Measurements from ENCODE around the gene PDE6G.

Gene PDE6G

DNA sequence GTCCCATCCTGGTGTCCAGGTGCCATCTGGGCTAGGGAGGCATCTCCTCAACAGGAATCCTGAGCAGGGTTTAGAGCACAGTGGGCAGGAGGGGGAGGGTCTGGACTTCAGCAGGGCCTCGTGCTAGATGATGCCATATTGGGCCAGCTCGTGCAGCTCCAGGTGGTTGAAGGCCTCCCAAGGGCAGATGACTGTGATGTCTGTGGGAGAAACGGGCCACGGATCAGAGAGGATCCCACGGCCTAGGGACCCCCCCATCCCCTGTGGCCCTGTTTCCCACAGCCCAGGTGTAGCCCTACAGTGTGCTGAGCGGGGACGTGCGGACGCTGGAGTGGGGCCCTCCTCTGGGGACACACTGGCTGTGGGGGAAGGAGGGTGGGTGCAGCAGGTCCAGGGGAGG is 5.4 kb downstream of the PDE6G start:
- no peak overlapping the region for H3K4me3 ChIP-seq (ENCODE audit: control insufficient read depth in 1 of 7, extremely low read depth in 1 of 7, insufficient read depth in 4 of 7, low read depth in 2 of 7, low read length in 6 of 7)
- H3K27ac ChIP-seq (ENCODE audit: insufficient read depth in 1 of 2, low read depth in 1 of 2, low read length in 2 of 2, poor library complexity in 1 of 2, severe bottlenecking in 2 of 2) = no peak overlapping the region
- DNase-seq = no peak
- peaks cover 0 to 6% (median 0%) of the 10 kb centered on the region in 4 experiments for H3K36me3 ChIP-seq (ENCODE audit: control insufficient read depth in 4 of 4, insufficient read depth in 4 of 4, low read length in 3 of 4)
- WGBS (ENCODE audit: insufficient coverage) = 80% methylated on average over 4 of the region's 9 CpGs
- H3K27me3 ChIP-seq (replicated peaks in 2 of 5; ENCODE audit: control insufficient read depth in 4 of 5, insufficient read depth in 5 of 5, low read length in 4 of 5) = peaks cover 0 to 35% (median 14%) of the 10 kb centered on the region in 5 experiments
- peaks cover 0 to 13% (median 8%) of the 10 kb centered on the region in 5 experiments for H3K9me3 ChIP-seq (ENCODE audit: control extremely low read depth in 1 of 5, control insufficient read depth in 4 of 5, insufficient read depth in 2 of 5, low read depth in 1 of 5, low read length in 4 of 5)
- ChIA-PET CTCF (no interaction called here), POLR2A (no interaction called here)
- H3K4me1 ChIP-seq (ENCODE audit: control extremely low read depth in 1 of 4, control insufficient read depth in 4 of 4, insufficient read depth in 4 of 4, low read length in 3 of 4) = peaks cover 0 to 20% (median 16%) of the 10 kb centered on the region in 4 experiments

DNA sequence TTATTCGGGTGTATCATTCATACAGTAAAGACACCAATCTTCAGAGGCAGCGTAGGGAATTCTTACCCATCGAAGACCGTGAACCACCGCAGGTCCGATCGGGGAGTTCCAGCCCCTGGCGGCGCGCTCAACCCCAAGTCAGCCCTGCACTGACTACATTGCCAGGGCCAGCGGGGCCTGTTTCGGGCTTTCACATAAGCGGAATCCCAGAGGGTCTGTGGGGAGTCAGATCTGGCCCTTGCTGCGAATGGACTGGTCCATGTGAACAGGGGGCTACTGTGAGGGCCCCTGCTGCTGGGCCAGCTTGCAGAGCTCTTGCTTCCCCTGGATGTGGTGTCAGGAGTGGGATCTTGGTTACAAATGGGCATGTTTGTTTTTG is 7.6 kb downstream of the PDE6G start:
- WGBS (ENCODE audit: insufficient coverage) = 86% methylated on average over 13 of the region's 14 CpGs
- DNase-seq = no peak
- Histone ChIP-seq H3K27ac (ENCODE audit: insufficient read depth in 1 of 2, low read depth in 1 of 2, low read length in 2 of 2, poor library complexity in 1 of 2, severe bottlenecking in 2 of 2) (no peak overlapping the region), H3K27me3 (replicated peaks in 2 of 5; ENCODE audit: control insufficient read depth in 4 of 5, insufficient read depth in 5 of 5, low read length in 4 of 5) (peaks cover 0 to 35% (median 14%) of the 10 kb centered on the region in 5 experiments), H3K4me3 (ENCODE audit: control insufficient read depth in 1 of 7, extremely low read depth in 1 of 7, insufficient read depth in 4 of 7, low read depth in 2 of 7, low read length in 6 of 7) (no peak overlapping the region), H3K4me1 (ENCODE audit: control extremely low read depth in 1 of 4, control insufficient read depth in 4 of 4, insufficient read depth in 4 of 4, low read length in 3 of 4) (peaks cover 0 to 12% (median 11%) of the 10 kb centered on the region in 4 experiments), H3K36me3 (ENCODE audit: control insufficient read depth in 4 of 4, insufficient read depth in 4 of 4, low read length in 3 of 4) (peaks cover 0 to 6% (median 0%) of the 10 kb centered on the region in 4 experiments), H3K9me3 (ENCODE audit: control extremely low read depth in 1 of 5, control insufficient read depth in 4 of 5, insufficient read depth in 2 of 5, low read depth in 1 of 5, low read length in 4 of 5) (peaks cover 0 to 13% (median 8%) of the 10 kb centered on the region in 5 experiments)
- CTCF ChIA-PET = no interaction called here
- POLR2A ChIA-PET = interaction anchor here (0.7 kb wide), 1 partner anchor 22 kb away, joined by 4 read pairs; no protein-coding TSS in a partner anchor

DNA sequence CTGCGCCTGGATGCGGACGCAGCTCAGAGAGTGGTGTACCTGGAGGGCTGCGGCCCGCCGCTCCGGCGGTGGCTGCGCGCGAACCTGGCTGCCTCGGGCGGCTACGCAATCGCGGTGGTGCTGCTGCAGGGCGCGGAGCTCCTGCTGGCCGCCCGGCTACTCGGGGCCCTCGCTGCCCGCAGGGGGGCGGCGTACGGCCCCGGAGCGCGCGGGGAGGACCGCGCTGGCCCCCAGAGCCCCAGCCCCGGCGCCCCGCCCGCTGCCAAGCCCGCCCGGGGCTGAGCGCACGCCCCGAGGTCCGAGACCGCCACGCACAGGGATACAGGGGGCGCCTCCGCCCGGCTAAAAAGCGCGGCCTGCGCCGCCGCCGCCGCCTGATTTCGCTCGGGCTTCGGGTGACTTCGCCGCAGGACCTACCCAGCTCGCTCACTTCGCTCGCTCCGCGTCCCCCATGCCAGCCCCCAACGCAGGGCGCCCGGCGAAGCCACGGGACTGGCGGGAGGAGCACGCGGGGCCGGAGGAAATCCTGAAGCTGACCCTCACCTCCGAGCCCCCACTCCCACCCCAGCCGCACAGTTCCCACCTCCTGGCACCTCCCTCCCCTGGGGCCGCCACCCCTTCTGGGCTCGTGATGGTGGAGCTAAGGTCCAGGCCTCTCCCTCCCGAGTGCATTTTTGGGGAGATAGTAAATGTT is 8.2 kb downstream of the PDE6G start:
- peaks cover 0 to 7% (median 6%) of the 10 kb centered on the region in 4 experiments for H3K4me1 ChIP-seq (ENCODE audit: control extremely low read depth in 1 of 4, control insufficient read depth in 4 of 4, insufficient read depth in 4 of 4, low read length in 3 of 4)
- no peak for DNase-seq
- peaks cover 0 to 13% (median 8%) of the 10 kb centered on the region in 5 experiments for H3K9me3 ChIP-seq (ENCODE audit: control extremely low read depth in 1 of 5, control insufficient read depth in 4 of 5, insufficient read depth in 2 of 5, low read depth in 1 of 5, low read length in 4 of 5)
- no peak overlapping the region for H3K4me3 ChIP-seq (ENCODE audit: control insufficient read depth in 1 of 7, extremely low read depth in 1 of 7, insufficient read depth in 4 of 7, low read depth in 2 of 7, low read length in 6 of 7)
- 10% methylated on average over 53 of the region's 78 CpGs for WGBS (ENCODE audit: insufficient coverage)
- POLR2A ChIA-PET = no interaction called here
- H3K27ac ChIP-seq (ENCODE audit: insufficient read depth in 1 of 2, low read depth in 1 of 2, low read length in 2 of 2, poor library complexity in 1 of 2, severe bottlenecking in 2 of 2) = no peak overlapping the region
- H3K27me3 ChIP-seq (replicated peaks in 2 of 5; ENCODE audit: control insufficient read depth in 4 of 5, insufficient read depth in 5 of 5, low read length in 4 of 5) = peaks cover 0 to 35% (median 14%) of the 10 kb centered on the region in 5 experiments
- peaks cover 0 to 6% (median 0%) of the 10 kb centered on the region in 4 experiments for H3K36me3 ChIP-seq (ENCODE audit: control insufficient read depth in 4 of 4, insufficient read depth in 4 of 4, low read length in 3 of 4)
- CTCF ChIA-PET = no interaction called here

DNA sequence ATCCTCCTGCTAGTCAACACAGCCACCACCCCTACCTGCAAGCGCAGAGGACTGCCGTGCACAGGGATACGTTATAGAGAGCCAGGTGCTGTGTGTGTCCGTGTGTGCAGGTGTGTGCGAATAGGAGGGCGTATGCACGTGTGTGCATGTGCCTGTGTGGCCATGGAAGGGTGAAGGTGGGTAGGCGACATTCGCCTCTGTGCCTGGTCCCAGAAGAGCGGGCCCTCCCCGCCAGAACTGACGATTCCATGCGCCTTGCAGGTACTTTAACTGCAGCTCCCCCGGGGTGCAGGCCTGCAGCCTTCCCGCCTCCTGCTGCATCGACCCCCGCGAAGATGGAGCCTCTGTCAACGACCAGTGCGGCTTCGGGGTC is 8.7 kb downstream of the PDE6G start:
- Histone ChIP-seq H3K4me3 (ENCODE audit: control insufficient read depth in 1 of 7, extremely low read depth in 1 of 7, insufficient read depth in 4 of 7, low read depth in 2 of 7, low read length in 6 of 7) (no peak overlapping the region), H3K27me3 (replicated peaks in 2 of 5; ENCODE audit: control insufficient read depth in 4 of 5, insufficient read depth in 5 of 5, low read length in 4 of 5) (peaks cover 0 to 35% (median 14%) of the 10 kb centered on the region in 5 experiments), H3K9me3 (ENCODE audit: control extremely low read depth in 1 of 5, control insufficient read depth in 4 of 5, insufficient read depth in 2 of 5, low read depth in 1 of 5, low read length in 4 of 5) (peaks cover 0 to 13% (median 8%) of the 10 kb centered on the region in 5 experiments), H3K4me1 (ENCODE audit: control extremely low read depth in 1 of 4, control insufficient read depth in 4 of 4, insufficient read depth in 4 of 4, low read length in 3 of 4) (peaks cover 0 to 2% (median under 1%) of the 10 kb centered on the region in 4 experiments), H3K36me3 (ENCODE audit: control insufficient read depth in 4 of 4, insufficient read depth in 4 of 4, low read length in 3 of 4) (peaks cover 0 to 6% (median 0%) of the 10 kb centered on the region in 4 experiments), H3K27ac (ENCODE audit: insufficient read depth in 1 of 2, low read depth in 1 of 2, low read length in 2 of 2, poor library complexity in 1 of 2, severe bottlenecking in 2 of 2) (no peak overlapping the region)
- ChIA-PET POLR2A (no interaction called here), CTCF (no interaction called here)
- 81% methylated on average over 6 of the region's 21 CpGs for WGBS (ENCODE audit: insufficient coverage)
- DNase-seq = no peak

DNA sequence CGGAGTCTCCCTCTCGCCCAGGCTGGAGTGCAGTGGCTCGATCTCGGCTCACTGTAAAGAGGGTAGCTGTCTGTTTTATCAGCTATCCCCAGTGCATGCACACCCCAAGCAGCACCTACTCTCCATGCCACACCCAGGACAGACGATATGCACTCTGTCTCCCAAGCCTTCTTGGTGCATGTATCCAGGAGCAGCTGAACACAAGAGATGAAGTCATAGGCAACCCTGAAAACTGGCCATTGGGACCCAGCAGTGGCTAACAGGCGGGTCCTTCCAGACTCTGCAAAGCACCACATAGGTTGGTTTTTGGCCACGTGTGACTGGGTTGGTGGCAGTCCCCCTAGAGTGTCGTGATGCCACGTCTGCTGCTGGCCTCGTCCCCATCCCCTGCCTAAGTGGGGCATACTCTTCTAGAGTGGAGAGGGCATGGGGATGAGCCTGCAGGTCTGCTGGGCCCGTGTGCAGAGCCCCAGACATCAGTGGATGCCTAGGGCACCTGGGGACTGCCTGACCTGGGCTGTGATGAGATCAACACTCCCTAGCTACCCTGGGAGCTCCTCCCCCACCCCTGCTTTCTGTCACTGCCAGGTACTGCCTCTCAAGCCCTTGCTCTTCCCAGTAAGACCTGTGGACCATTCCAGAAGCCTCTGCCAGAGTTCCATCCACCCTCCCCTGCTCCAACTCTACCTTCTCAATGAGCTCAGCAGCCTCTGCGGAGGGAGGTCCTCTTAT is 9.3 kb downstream of the PDE6G start:
- POLR2A ChIA-PET = no interaction called here
- no peak overlapping the region for H3K27ac ChIP-seq (ENCODE audit: insufficient read depth in 1 of 2, low read depth in 1 of 2, low read length in 2 of 2, poor library complexity in 1 of 2, severe bottlenecking in 2 of 2)
- H3K36me3 ChIP-seq (ENCODE audit: control insufficient read depth in 4 of 4, insufficient read depth in 4 of 4, low read length in 3 of 4) = peaks cover 0 to 6% (median 0%) of the 10 kb centered on the region in 4 experiments
- CTCF ChIA-PET = no interaction called here
- DNase-seq = no peak
- no peak overlapping the region for H3K4me3 ChIP-seq (ENCODE audit: control insufficient read depth in 1 of 7, extremely low read depth in 1 of 7, insufficient read depth in 4 of 7, low read depth in 2 of 7, low read length in 6 of 7)
- WGBS (ENCODE audit: insufficient coverage) = 89% methylated on average over 8 of the region's 12 CpGs
- H3K4me1 ChIP-seq (ENCODE audit: control extremely low read depth in 1 of 4, control insufficient read depth in 4 of 4, insufficient read depth in 4 of 4, low read length in 3 of 4) = peaks cover 0 to 1% (median 0%) of the 10 kb centered on the region in 4 experiments
- peaks cover 0 to 13% (median 8%) of the 10 kb centered on the region in 5 experiments for H3K9me3 ChIP-seq (ENCODE audit: control extremely low read depth in 1 of 5, control insufficient read depth in 4 of 5, insufficient read depth in 2 of 5, low read depth in 1 of 5, low read length in 4 of 5)
- peaks cover 0 to 35% (median 14%) of the 10 kb centered on the region in 5 experiments for H3K27me3 ChIP-seq (replicated peaks in 2 of 5; ENCODE audit: control insufficient read depth in 4 of 5, insufficient read depth in 5 of 5, low read length in 4 of 5)

DNA sequence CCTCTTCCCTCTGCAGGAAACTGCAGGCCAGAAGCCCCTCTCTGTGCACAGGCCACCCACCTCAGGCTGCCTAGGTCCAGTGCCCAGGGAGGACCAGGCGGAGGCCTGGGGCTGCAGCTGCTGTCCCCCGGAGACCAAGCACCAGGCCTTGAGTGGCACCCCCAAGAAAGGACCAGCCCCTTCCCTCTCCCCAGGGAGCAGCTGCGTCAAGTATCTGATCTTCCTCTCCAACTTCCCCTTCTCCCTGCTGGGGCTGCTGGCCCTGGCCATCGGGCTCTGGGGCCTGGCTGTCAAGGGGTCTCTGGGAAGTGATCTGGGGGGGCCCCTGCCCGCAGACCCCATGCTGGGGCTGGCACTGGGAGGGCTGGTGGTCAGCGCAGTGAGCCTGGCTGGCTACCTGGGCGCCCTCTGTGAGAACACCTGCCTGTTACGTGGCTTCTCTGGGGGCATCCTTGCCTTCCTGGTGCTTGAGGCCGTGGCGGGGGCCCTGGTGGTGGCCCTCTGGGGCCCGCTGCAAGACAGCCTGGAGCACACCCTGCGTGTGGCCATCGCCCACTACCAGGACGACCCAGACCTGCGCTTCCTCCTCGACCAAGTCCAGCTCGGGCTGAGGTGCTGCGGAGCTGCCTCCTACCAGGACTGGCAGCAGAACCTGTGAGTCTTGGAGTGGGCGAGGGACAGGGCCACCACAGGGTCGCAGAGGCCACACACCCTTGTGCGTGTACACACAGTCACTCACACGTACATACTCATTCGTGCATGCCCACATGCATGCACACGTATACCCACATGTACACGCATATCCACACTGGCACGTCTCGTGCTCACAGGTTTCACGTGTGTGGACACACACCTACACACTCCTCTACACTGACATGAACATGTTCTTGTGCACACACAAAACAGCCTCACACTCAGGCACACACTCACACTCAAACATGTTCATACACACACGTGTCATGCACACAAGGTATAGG is 11.1 kb downstream of the PDE6G start:
- ChIA-PET CTCF (no interaction called here), POLR2A (interaction anchor here (0.6 kb wide), 1 partner anchor 21 kb away, joined by 3 read pairs; the partner anchor contains the start of genes CCDC137 and OXLD1)
- no peak overlapping the region for H3K4me3 ChIP-seq (ENCODE audit: control insufficient read depth in 1 of 7, extremely low read depth in 1 of 7, insufficient read depth in 4 of 7, low read depth in 2 of 7, low read length in 6 of 7)
- peaks cover 0 to 1% (median 0%) of the 10 kb centered on the region in 4 experiments for H3K4me1 ChIP-seq (ENCODE audit: control extremely low read depth in 1 of 4, control insufficient read depth in 4 of 4, insufficient read depth in 4 of 4, low read length in 3 of 4)
- H3K36me3 ChIP-seq (ENCODE audit: control insufficient read depth in 4 of 4, insufficient read depth in 4 of 4, low read length in 3 of 4) = peaks cover 0 to 4% (median 0%) of the 10 kb centered on the region in 4 experiments
- peaks cover 0 to 13% (median 8%) of the 10 kb centered on the region in 5 experiments for H3K9me3 ChIP-seq (ENCODE audit: control extremely low read depth in 1 of 5, control insufficient read depth in 4 of 5, insufficient read depth in 2 of 5, low read depth in 1 of 5, low read length in 4 of 5)
- no peak overlapping the region for H3K27ac ChIP-seq (ENCODE audit: insufficient read depth in 1 of 2, low read depth in 1 of 2, low read length in 2 of 2, poor library complexity in 1 of 2, severe bottlenecking in 2 of 2)
- peaks cover 0 to 34% (median 14%) of the 10 kb centered on the region in 5 experiments for H3K27me3 ChIP-seq (replicated peaks in 2 of 5; ENCODE audit: control insufficient read depth in 4 of 5, insufficient read depth in 5 of 5, low read length in 4 of 5)
- WGBS (ENCODE audit: insufficient coverage) = 90% methylated on average over 23 of the region's 29 CpGs
- DNase-seq = no peak
